ENCODE results near the gene SEC14L3.

- no peak for TF ChIP-seq CSRNP3 (CRISPR knock-in tag; IDR thresholded peaks at IDR 0.05)
- no peak for TF ChIP-seq ZNF565 (CRISPR knock-in tag; conservative IDR thresholded peaks at IDR 0.05; ENCODE audit: low read depth)
- no peak for TF ChIP-seq POU6F1 (CRISPR knock-in tag; IDR thresholded peaks at IDR 0.05; ENCODE audit: borderline replicate concordance, low read depth)
- TF ChIP-seq SNAI2 (CRISPR knock-in tag; IDR thresholded peaks at IDR 0.05), result no peak
- no peak for TF ChIP-seq TCF4 (CRISPR knock-in tag; IDR thresholded peaks at IDR 0.05; ENCODE audit: borderline replicate concordance)
- no peak for TF ChIP-seq ARNTL (CRISPR knock-in tag; IDR thresholded peaks at IDR 0.05; ENCODE audit: borderline replicate concordance, low read depth)
- TF ChIP-seq CSDC2 (CRISPR knock-in tag; IDR thresholded peaks at IDR 0.05), result no peak
- TF ChIP-seq ZNF70 (CRISPR knock-in tag; IDR thresholded peaks at IDR 0.05), result no peak
- TF ChIP-seq PATZ1 (CRISPR knock-in tag; IDR thresholded peaks at IDR 0.05; ENCODE audit: borderline replicate concordance), result no peak
- no peak for TF ChIP-seq RARB (CRISPR knock-in tag; IDR thresholded peaks at IDR 0.05)
- no peak for TF ChIP-seq ZNF8 (CRISPR knock-in tag; IDR thresholded peaks at IDR 0.05)
- no peak for TF ChIP-seq ISL1 (CRISPR knock-in tag; IDR thresholded peaks at IDR 0.05)
These were observed 35.6 kb downstream of the SEC14L3 start for GRCh38 chr22:30436196-30436595.

Measured in SK-N-SH treated with all-trans-retinoic acid at 6 μM for 48 hours (cell line).